ENCODE data around the gene MGAT4B.

Gene MGAT4B

DNA sequence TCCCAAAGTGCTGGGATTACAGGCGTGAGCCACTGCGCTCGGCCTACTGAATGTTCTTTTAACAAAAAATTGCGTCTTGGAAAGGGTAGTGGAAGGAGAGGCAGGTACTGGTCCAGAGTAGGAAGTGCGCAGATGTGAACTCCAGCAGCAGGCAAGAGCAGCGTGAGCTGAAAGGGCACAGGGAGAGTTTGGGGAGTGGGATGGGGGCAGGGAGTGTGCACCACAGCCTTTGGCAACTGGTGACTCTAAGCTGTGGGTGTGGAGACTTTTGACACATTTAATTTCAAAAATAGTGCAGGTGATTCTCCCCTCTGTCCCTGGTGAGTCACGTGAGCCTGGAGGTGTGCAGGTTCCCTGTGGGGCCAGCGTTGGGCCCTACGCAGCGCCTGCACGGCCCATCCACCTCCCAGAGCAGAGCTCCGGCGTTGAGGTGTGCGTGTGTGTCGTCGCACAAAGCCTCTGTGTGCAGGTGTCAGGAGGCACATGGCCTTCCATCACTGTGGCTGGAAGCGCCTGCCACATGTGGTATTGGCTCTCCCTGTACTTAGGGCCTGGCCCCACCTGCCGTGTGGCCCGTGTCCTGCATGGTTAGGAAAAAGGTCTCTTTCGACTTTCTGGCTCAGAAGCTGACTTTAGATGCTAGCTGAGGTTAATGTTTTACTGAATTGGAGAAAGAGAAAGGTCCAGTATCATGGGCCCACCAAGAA is 25.5 kb upstream of the MGAT4B start:
- TF ChIP-seq GATA2 (IDR thresholded peaks at IDR 0.05; ENCODE audit: low read depth, low read length) (no peak), GATA3 (IDR thresholded peaks at IDR 0.05; ENCODE audit: low read depth, low read length) (no peak)

DNA sequence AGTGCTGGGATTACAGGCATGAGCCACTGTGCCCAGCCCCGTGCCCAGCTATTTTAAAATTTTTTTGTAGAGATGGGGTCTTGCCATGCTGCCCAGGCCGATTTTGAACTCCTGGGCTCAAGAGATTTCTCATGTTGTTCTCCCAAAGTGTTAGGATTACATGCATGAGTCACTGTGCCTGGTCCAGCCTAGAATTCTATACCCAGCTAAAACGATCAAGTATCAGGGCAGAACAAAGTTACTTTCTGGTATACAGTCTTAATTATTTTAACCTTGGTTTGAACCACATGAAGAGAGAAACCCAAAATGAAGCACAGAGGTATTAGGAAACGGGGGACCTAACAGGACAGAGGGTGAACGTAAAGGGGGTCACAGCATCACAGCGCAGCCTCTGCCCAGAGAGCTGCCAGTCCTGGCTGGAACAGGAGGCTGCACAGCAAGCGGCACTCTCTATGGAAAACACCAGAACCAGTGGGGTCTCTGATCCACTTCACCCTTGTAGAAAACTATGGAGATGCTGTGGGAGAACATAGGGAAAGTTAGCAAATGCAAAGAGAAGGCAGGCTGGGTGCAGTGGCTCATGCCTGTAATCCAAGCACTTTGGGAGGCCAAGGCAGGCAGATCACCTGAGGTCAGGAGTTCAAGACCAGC is 24.3 kb upstream of the MGAT4B start:
- no peak for TF ChIP-seq GATA2 (IDR thresholded peaks at IDR 0.05; ENCODE audit: low read depth, low read length)
- no peak for TF ChIP-seq GATA3 (IDR thresholded peaks at IDR 0.05; ENCODE audit: low read depth, low read length)

DNA sequence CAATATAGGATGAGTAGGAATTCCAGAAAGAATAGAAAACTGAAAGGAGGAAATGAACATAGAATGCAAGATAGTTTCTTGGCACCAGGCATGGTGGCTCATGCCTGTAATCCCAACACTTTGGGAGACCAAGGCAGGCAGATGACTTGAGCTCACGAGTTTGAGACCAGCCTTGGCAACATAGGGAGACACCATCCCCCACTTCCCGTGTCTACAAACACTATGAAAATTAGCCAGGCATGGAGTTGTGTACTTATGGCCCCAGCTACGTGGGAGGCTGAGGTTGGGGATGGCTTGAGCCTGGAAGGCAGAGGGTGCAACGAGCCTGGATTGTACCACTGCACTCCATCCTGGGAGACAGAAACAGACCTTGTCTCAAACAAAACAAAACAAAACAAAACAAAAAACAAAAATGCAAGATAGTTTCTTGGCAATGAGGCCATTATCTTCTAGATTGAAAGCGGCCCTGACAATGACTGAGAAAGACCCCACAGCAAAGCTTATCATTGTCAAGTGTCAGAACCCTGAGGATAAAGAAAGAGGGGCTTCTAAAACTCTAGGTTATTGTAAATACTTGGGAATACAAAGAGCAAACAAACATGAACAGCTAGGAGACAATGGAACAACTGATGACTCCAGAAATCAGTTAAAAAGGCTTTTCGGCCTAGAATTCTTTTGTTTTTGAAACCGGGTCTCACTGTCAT is 23.2 kb upstream of the MGAT4B start:
- no peak for TF ChIP-seq GATA3 (IDR thresholded peaks at IDR 0.05; ENCODE audit: low read depth, low read length)
- TF ChIP-seq GATA2 (IDR thresholded peaks at IDR 0.05; ENCODE audit: low read depth, low read length): no peak

DNA sequence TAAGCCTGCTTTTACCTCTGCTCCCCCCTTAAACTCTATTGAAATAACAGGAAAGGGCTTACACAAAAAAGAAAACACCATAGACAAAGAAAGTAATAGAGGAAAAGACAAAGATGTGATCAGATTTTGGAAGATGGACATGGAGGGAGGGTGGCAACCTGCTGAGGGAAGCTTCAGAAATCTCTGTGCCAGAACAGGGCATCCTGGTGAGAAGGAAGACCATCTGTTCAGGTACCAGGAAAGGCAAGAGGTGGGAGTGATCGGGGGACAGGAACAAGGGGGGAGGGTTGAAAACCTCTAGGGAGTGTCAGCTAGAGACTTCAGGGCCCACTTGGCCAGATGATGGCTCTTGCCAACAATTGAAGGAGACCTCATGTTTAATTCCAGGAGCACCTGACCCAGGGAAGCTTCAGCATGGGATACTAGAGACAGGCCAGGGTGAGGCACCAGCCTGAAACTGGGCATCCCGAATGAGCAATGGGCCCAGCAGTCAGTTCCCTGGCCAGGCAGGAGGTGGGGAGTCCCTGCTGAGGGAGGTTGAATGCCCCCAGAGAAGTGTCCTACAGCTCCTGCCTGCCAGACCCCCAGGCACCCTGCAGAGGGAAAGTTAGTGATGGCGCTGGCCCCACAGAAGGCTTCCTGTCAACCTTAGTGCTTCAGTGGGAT is 22.2 kb upstream of the MGAT4B start:
- TF ChIP-seq GATA3 (IDR thresholded peaks at IDR 0.05; ENCODE audit: low read depth, low read length) (no peak), GATA2 (IDR thresholded peaks at IDR 0.05; ENCODE audit: low read depth, low read length) (no peak)

DNA sequence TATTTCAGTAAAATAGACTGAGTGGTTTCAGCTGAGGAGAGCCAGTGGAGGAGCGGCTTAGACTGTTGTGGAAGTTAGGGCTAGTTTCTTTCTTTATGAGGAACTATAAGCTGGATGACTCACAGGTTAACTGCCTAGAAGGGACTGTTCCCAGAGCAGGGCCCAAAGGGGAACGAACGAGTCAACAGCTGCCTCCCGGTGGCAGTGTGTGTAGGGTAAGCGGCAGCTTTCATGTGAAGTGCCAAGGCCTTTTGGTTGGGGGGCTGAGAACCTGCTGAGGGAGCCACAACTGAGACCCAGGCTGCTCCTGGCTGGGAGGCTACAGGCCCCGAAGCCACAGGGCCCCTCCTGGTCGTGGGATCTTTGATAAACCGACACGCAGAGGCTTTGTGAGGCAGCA is 21.0 kb upstream of the MGAT4B start:
- TF ChIP-seq GATA3 (IDR thresholded peaks at IDR 0.05; ENCODE audit: low read depth, low read length) (no peak), GATA2 (IDR thresholded peaks at IDR 0.05; ENCODE audit: low read depth, low read length) (no peak)

DNA sequence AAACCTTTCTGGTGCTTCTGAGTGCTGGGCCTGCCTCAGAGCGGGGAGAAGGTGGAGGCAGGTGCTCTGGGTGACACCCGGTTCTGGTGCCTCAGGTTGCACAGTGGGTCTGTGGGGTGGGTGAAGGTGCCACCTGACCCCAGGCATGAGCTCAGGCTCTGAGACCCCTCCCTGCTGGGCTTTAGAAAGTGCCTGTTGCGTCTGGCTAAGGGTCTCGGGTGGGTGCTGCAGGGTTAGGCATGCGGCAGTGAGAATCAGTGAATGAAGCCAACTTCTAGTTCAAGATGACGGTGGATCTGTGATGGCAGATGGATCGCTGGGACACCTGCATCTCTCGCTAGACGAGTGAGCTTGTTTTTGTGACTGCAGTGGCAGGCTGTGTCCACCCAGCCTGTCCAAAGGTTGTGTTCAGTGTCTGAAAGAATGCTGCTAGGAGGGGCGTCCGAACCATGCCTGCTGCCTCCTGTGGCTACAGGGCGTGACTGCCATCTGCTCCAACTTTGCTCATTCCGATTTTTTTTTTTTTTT is 19.1 kb upstream of the MGAT4B start:
- TF ChIP-seq GATA2 (IDR thresholded peaks at IDR 0.05; ENCODE audit: low read depth, low read length) (no peak), GATA3 (IDR thresholded peaks at IDR 0.05; ENCODE audit: low read depth, low read length) (no peak)

DNA sequence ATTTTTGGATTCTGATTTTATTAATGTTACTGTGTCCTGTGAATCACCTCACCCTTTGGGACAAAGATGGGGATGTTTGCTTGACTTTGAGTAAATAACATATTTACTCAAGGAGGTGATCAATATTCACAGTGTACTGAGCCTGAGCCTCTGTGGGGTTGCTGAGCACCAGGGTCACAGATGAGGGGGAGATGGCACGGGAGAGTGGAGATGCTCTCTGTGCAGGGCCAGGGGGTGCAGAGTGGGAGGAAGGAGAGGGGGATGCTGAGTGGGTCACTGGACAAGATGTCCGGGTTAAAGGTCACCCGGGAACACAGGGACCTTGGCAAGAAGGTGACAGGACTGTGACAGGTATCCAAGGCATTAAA is 18.1 kb upstream of the MGAT4B start:
- TF ChIP-seq GATA3 (IDR thresholded peaks at IDR 0.05; ENCODE audit: low read depth, low read length) (no peak), GATA2 (IDR thresholded peaks at IDR 0.05; ENCODE audit: low read depth, low read length) (no peak)

DNA sequence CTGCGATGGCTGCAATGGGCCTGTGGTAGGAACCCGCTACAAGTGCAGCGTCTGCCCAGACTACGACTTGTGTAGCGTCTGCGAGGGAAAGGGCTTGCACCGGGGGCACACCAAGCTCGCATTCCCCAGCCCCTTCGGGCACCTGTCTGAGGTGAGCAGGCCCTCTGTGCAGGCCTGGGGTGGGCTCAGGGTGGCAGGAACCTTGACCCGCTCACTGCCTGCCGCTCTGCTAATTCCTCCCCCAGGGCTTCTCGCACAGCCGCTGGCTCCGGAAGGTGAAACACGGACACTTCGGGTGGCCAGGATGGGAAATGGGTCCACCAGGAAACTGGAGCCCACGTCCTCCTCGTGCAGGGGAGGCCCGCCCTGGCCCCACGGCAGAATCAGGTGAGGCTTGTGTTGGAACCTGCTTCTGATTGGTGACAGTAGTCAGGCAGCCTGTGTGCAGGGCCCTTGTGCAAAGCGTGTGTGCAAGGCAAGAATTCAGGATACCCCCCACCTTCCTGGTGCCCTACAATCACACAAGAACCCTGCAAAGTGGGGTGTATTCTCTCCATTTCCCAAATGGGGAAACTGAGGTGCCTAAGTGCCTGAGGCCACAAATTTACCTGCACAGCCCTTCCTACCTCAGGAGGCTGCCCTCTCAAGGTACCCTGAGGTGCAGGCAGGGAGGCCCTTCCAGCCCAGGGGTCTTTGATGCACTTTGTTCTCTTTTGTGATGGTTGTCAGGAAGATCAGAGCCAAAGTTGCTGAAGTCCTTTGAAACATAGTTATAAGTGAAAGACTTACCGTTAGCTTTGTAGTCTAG is 17.5 kb upstream of the MGAT4B start:
- no peak for TF ChIP-seq GATA2 (IDR thresholded peaks at IDR 0.05; ENCODE audit: low read depth, low read length)
- TF ChIP-seq GATA3 (IDR thresholded peaks at IDR 0.05; ENCODE audit: low read depth, low read length): no peak

DNA sequence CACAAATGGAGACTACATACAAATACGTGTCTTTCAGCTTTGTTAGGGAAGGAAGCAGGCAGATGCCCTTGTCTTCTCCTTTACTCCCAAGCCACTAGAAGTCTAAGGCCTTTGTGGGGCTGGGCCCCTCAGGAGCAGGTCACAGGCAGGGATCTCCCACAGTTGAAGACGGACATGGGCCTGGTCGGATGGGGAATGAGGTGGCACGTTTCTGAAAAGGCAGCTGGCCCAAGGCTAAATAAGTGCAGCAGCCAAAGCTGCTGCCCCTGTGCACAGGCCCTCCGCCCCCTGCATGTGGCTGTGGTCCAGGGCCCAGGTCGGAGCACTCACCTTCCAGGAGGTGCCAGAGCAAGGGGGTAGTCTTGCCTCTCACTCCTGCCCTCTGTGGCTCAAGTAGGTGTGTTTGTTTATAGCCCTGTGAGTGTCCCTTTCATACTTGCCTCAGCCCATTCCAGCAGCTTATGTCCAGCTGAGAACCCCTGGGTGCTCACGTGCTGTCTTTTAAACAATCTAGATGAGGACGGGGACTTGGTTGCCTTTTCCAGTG is 15.9 kb upstream of the MGAT4B start:
- TF ChIP-seq GATA3 (IDR thresholded peaks at IDR 0.05; ENCODE audit: low read depth, low read length) (no peak), GATA2 (IDR thresholded peaks at IDR 0.05; ENCODE audit: low read depth, low read length) (no peak)

DNA sequence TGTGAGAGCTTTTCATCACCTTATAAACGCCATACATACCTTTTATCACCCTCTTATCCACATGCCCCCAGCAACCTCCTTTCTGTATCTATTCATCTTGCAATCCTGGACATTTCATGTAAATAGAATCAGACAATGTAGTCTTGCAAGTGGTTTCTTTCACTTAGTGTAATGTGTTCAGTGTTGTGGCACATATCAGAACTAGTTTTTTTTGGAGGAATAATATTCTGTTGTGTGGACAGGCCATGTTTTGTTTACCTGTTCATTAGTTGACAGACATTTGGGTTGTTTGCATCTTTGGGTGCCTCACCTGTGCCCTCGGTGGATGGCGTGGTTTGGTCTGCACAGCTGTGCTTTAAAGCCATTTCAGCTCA is 15.4 kb upstream of the MGAT4B start:
- no peak for TF ChIP-seq GATA3 (IDR thresholded peaks at IDR 0.05; ENCODE audit: low read depth, low read length)
- TF ChIP-seq GATA2 (IDR thresholded peaks at IDR 0.05; ENCODE audit: low read depth, low read length): no peak

DNA sequence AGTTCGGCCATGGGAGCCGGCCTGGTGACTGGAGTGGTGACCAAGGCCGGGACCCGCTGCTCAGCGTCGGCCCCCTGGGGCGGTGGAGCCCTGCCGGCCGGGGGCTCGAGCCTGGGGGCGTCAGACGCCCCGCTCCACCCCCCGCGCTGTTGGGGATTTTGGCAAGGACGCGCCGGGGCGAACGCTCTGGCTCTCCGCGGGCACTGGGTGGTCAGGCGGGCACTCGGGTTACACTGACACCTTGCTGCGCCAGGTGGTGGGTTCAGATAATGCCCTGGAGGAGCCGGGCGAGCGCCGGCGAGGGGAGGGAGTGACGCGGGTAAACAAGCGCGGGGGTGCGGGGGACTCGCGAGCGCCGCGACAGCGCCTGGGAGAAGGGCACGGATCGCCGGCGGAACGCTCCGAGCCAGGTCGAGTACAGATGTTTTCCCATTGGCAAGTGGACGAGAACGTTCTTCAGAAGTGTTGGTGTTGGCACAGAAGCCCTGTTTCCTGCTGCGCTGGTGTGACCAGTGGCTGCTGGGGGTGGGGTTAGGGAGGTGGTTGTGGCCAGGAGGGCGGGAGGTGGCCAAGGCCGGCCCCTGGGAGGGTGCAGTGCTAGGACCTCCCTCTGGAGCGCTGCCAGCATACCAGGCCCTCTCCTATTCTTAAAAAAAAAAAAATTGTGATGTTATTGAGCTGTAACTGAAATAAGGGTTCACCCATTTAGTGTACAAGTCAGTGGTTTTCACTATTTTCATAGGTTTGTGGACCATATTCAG is 14.8 kb upstream of the MGAT4B start:
- no peak for TF ChIP-seq GATA2 (IDR thresholded peaks at IDR 0.05; ENCODE audit: low read depth, low read length)
- TF ChIP-seq GATA3 (IDR thresholded peaks at IDR 0.05; ENCODE audit: low read depth, low read length): no peak

DNA sequence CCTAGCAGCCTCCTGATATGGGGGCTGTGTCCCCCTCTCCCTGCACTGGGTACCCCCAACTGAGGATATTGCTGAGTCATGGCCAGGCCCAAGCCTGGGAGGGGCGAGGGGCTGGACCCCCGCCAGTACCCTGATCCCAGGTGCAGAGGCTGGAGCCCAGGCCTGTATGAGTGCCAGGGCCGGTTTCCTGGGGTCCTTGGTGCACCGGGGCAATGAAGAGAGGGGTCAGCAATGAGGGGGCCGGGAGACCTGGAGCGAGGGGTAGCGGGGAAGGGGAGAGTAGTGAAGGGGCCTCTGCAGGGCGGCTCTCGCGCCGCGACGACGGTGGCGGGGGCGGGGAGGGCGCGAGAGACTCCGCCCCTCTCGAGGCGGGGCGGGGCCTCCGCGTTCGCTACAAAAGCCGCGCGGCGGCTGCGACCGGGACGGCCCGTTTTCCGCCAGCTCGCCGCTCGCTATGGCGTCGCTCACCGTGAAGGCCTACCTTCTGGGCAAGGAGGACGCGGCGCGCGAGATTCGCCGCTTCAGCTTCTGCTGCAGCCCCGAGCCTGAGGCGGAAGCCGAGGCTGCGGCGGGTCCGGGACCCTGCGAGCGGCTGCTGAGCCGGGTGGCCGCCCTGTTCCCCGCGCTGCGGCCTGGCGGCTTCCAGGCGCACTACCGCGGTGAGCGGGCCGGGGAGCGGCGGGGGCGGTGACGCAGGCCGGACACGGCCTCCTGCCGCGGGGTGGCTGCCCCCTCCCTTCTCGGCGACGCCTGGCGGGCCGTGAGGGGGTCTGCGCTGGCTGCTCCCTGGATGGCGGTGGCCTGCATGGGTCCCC is 14.0 kb upstream of the MGAT4B start, which contains the start of gene SQSTM1:
TSS of gene SQSTM1 (plus strand) at position 423 of the 815 bp plus-strand sequence. CDS start at position 455, 32 bp downstream.
- TF ChIP-seq GATA3 (IDR thresholded peaks at IDR 0.05; ENCODE audit: low read depth, low read length): no peak
- no peak for TF ChIP-seq GATA2 (IDR thresholded peaks at IDR 0.05; ENCODE audit: low read depth, low read length)
